Memory B cell (primary cell): ENCODE results near the gene SSTR5.

ENCODE experiments used
- ATAC-seq: fragments of 150-1000 bp; cut with Tn5 transposase; 2 replicates; pipeline ENCODE4 v1.10.0; 2021; ENCODE audit warnings: low read depth, mild to moderate bottlenecking, moderate library complexity
- DNase-seq, 2 donors: peaks; one replicate each; pipeline ENCODE4 v3.0.0; 2022; ENCODE audit warnings: low spot score in 2 of 2
- H3K27ac Mint-ChIP-seq: one replicate; pipeline ENCODE4 v1.8.0; 2022; ENCODE audit warnings: mild to moderate bottlenecking, moderate library complexity, mixed read lengths
- H3K27me3 Mint-ChIP-seq: one replicate; pipeline ENCODE4 v1.8.0; 2022; ENCODE audit warnings: mixed read lengths
- H3K36me3 Mint-ChIP-seq: one replicate; pipeline ENCODE4 v1.8.0; 2022; ENCODE audit warnings: mild to moderate bottlenecking, mixed read lengths
- H3K4me1 Mint-ChIP-seq: one replicate; pipeline ENCODE4 v1.8.0; 2022; ENCODE audit warnings: mixed read lengths
- H3K4me3 Mint-ChIP-seq: one replicate; pipeline ENCODE4 v1.8.0; 2022; ENCODE audit warnings: mild to moderate bottlenecking, moderate library complexity, mixed read lengths
- H3K9me3 Mint-ChIP-seq: one replicate; pipeline ENCODE4 v1.8.0; 2022; ENCODE audit warnings: mixed read lengths

The SSTR5 gene

DNA sequence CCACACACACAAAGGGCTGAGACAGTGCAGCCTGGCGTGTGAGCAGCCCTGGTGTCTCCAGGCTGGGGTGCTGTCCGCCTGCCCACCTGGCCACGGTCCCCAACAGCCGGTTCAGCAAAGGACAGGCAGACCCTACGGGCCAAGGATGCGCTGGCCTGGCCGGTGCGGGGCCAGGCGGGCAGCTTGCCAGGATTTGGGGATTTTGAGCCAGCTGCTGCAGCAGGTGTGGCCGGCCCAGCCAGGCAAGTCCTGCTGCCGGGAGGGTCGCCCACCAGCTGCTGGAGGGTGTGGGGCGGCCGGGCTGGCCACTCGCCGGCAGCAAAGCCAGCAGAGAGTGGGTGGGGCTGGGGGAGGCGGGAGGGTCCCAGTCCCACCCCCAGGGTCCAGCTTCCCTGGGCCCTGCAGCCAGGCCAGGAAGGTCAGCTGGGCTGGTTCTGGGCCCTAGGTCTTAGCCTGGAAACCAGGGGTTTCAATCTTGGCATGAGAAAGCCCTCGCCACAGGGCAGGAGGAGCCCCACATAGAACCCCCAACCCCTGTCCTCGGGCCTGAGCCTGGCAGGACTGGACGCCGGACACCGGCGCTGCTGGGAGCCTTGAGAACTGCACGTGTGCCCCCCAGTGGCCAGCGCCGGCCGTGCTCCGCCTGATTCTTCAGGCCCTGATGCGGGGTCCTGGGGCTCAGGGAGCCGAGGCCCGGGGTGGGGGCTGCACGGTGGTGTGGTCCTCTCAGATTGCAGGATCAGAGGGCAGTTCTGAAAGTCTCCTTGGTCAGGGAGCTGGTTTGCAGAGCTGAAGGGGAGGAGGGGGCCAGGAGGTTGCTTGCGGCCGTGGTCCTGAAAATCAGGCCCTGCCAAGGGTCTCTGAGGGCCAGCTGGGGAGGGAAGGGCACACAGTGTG, 17.6 kb upstream of the SSTR5 start:
- ATAC-seq = no peak
- Mint-ChIP-seq H3K4me3 (no peak overlapping the region), H3K4me1 (no peaks in the 10 kb centered on the region), H3K27ac (no peak overlapping the region), H3K36me3 (no peaks in the 10 kb centered on the region), H3K9me3 (peaks cover 3% of the 10 kb centered on the region), H3K27me3 (peaks cover 7% of the 10 kb centered on the region)
- no peak for DNase-seq

DNA sequence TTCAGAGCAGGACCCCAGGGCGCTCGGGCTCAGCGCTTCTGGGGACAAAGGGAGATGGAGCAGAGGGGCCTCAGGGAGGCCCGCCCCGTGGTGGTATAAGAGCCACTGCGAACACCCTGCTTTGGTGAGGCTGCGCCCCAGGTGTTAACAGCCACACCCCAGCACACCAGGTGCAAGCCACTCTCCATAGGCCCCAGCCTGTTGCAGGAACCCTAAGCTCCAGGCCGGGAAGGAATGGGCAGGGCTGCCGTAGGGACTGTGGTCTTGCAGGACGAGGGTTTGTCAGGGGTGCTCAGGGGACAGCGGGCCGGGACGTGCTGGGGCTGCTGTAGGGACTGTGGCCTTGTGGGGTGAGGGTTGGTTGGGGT, 17.0 kb upstream of the SSTR5 start:
- Mint-ChIP-seq H3K27ac (no peak overlapping the region), H3K4me1 (no peaks in the 10 kb centered on the region), H3K36me3 (no peaks in the 10 kb centered on the region), H3K4me3 (no peak overlapping the region), H3K9me3 (peaks cover 3% of the 10 kb centered on the region), H3K27me3 (peaks cover 4% of the 10 kb centered on the region)
- DNase-seq (no peak), ATAC-seq (no peak)

DNA sequence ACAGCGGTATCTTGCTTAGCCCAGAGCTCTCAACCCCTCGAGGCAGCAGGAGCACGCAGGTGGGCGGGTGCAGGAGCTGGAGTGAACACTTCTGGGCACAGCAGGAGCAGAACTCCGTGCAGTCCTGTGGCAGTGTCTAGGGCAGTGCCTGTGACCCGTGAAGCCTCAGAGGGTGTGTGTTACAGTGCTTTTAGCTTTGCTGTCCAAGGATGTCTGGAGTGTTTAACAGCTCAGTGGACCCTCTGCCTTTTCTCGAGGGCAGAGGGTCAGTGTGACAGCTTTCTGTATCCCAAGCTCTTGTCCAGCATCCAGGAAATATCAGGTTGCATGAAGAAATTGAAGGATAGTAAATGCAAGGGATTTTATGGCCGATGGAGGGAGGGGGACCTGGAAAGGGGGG, 16.4 kb upstream of the SSTR5 start:
- no peak for ATAC-seq
- no peak overlapping the region for H3K27ac Mint-ChIP-seq
- no peak for DNase-seq
- peaks cover 4% of the 10 kb centered on the region for H3K27me3 Mint-ChIP-seq
- no peaks in the 10 kb centered on the region for H3K36me3 Mint-ChIP-seq
- no peak overlapping the region for H3K4me3 Mint-ChIP-seq
- no peaks in the 10 kb centered on the region for H3K4me1 Mint-ChIP-seq
- H3K9me3 Mint-ChIP-seq = peaks cover 3% of the 10 kb centered on the region

DNA sequence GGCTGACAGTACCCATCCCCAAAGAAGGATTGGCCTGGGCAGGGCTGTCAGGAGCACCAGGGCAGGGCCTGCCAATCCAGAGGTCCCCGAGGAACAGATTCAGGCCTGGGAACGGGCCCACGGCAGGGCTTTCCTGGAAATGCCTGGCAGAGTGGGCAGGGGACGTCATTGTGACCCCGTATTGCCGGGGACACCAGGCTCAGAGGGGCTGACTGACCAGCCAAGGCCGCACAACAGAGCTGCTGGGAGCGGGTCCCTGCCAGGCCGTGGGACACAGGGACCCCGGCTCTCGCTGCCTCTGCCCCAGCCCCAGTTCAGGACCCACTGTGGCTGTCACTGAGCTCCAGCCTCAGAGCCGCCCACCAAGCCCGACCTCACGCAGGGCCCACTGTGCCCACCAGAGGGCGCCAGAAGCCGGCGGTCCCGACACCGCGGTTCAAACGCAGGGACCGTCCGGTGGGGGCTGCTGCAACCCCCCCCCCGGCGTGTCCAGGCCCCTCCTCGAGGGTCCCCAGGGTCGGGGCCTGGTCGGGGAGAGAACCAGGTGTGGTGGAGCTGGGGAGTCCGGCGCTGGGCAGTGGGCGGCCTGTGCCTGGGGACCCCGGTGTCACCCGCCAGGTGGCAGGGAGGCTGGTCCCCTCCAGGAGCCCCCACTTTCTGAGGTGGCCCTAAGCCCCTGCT, 15.2 kb upstream of the SSTR5 start:
- Mint-ChIP-seq H3K4me1 (no peaks in the 10 kb centered on the region), H3K9me3 (peaks cover 3% of the 10 kb centered on the region), H3K4me3 (no peak overlapping the region), H3K27me3 (peaks cover 3% of the 10 kb centered on the region), H3K27ac (no peak overlapping the region), H3K36me3 (no peaks in the 10 kb centered on the region)
- no peak for ATAC-seq
- peak; percentile 13 to 30 for DNase-seq

DNA sequence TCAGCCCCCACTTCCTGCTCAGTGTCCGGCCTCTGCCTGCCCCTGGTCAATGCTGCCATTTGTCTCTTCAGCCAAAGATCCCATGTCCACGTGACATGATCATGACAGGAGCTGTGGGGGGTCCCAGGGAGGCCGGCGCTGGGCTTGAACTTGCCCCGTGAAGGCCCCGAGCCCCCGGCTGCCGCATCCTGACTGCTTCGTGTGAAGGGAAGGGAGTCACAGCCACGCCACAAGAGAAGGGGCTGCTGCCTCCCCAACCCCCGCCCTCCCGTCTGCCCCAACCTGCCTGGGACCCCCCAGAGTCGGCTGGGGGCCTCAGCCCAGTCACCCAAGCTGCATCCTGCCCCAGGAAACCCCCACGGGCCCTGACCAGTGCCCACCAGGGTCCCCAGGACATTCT, 14.3 kb upstream of the SSTR5 start:
- Mint-ChIP-seq H3K27ac (no peak overlapping the region), H3K36me3 (no peaks in the 10 kb centered on the region), H3K9me3 (peaks cover 3% of the 10 kb centered on the region), H3K4me3 (no peak overlapping the region), H3K4me1 (no peaks in the 10 kb centered on the region), H3K27me3 (peaks cover 3% of the 10 kb centered on the region)
- ATAC-seq (no peak), DNase-seq (no peak)

DNA sequence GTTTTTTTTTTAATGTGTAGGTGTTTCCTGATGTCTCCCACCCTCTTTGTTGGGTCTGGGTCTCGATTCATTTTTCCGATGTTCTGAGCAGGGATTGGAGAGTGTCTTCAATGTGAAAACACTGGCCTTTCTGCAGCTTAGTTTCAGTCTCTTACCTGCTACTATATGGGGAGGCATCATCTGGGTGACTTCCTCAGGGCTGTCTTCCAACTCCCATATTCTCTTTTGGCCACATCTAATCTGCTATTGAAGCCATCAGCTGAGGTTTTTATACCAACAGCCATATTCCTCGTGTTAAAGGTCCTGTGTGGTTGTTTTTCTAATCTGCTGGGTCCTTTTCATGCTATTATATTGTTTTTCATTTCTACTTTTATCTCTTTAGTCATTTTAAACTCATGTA, 13.2 kb upstream of the SSTR5 start:
- no peak for DNase-seq
- H3K4me3 Mint-ChIP-seq = no peak overlapping the region
- peaks cover 3% of the 10 kb centered on the region for H3K9me3 Mint-ChIP-seq
- no peak overlapping the region for H3K27ac Mint-ChIP-seq
- peaks cover 5% of the 10 kb centered on the region for H3K27me3 Mint-ChIP-seq
- ATAC-seq = no peak
- H3K36me3 Mint-ChIP-seq = no peaks in the 10 kb centered on the region
- H3K4me1 Mint-ChIP-seq = no peaks in the 10 kb centered on the region

DNA sequence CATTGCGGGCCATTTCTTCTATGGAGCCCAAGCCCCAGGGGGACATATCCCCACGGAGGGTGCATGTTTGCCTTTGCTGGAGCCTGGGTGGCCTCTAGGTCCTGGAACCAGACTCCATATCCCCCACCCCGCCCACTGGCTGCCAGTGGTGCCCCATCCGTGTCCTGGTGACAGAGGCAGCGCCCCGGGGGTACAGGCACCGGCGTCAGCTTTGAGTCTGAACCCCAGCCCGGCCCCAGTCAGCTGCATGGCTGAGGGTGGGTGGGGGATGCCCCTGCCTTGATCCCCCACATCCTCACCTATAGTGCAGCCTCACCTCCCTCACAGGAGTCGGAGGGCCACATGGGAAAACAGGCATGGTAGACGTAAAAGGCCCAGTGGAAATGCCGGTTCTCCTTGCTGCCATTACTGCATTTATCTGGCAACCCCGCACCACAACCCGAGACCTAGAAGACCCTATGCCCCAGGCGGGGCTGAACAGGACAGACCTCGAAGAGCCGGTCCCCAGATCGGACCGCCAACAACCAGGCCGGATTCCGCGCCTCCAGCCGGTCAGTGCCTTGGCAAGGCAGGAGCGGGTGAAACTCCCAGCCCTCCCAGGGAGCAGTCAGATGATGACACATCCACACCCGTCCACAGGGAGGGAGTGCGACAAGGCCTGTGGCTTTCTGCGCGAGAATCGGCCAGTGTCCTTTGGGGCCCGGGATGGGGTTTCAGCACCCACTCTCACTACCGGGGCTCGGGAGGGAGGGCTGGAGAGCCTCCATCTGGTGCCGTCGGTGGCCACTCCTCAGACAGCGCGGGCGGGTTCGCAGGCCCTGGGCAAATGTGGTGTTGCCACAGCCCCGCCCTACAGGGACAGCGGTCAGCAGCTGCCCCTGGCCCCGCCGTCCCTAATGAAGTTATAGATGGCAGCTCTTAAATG, 11.9 kb upstream of the SSTR5 start:
- DNase-seq (no peak), ATAC-seq (no peak)
- Mint-ChIP-seq H3K4me3 (no peak overlapping the region), H3K27ac (no peak overlapping the region), H3K9me3 (peaks cover 3% of the 10 kb centered on the region), H3K27me3 (peaks cover 8% of the 10 kb centered on the region), H3K36me3 (no peaks in the 10 kb centered on the region), H3K4me1 (no peaks in the 10 kb centered on the region)

DNA sequence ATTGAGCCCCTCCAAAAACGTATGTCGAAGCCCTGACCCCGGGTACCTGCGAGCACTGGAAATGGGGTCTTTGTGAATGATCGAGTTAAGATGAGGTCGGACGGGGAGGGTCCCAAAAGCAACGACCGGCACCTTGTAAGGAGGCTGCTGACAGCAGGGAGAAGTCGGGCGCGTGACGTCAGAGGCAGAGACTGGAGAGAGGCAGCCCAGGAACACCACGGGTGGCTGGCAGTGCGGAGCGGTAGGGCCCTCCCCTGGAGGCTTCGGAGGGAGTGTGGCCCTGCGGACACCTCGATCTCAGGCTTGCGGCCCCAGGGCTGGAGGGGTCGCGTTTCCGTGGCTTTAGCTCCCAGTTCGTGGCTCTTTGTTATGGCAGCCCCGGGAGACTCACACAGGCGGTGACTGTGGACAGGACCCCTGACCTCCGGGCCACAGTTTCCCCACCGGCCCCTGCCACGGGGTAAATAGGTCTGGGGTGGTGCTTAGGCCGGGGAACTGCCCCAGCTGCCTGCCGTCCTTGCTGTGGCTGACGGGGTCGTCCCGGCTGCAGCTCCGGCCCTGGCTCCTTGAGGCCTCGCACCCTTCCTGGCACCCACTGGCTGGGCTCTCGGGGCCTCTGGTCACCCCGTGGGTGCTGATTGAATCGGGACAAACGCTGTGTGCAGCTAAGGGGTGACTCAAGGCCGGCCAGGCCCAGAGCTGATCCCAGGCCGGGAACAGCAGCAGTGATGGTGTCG, 10.6 kb upstream of the SSTR5 start:
- no peaks in the 10 kb centered on the region for H3K36me3 Mint-ChIP-seq
- H3K4me1 Mint-ChIP-seq = no peaks in the 10 kb centered on the region
- H3K27ac Mint-ChIP-seq = no peak overlapping the region
- no peak for ATAC-seq
- peaks cover 7% of the 10 kb centered on the region for H3K27me3 Mint-ChIP-seq
- peaks cover 3% of the 10 kb centered on the region for H3K9me3 Mint-ChIP-seq
- no peak overlapping the region for H3K4me3 Mint-ChIP-seq
- no peak for DNase-seq

DNA sequence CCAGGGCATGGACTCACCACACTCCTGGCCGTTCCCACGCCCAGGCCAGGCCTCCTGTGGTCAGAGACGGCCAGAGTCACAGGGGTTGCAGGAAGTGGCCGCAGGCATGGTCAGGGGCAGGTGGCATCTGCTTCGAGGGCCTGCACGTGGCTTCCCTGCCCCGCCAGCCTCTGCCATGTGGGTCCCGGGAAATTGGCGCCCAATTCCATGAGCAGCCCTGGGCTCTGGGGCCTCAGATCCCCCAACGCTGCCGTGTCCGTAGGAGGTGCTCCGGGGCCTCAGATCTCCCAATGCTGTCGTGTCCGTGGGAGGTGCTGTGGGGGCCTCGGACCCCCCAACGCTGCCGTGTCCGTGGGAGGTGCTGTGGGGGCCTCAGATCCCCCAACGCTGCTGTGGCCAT, 9.7 kb upstream of the SSTR5 start:
- H3K4me3 Mint-ChIP-seq = no peak overlapping the region
- ATAC-seq (no peak), DNase-seq (no peak)
- peaks cover 3% of the 10 kb centered on the region for H3K9me3 Mint-ChIP-seq
- H3K27ac Mint-ChIP-seq = no peak overlapping the region
- no peaks in the 10 kb centered on the region for H3K4me1 Mint-ChIP-seq
- H3K27me3 Mint-ChIP-seq = peaks cover 9% of the 10 kb centered on the region
- no peaks in the 10 kb centered on the region for H3K36me3 Mint-ChIP-seq

DNA sequence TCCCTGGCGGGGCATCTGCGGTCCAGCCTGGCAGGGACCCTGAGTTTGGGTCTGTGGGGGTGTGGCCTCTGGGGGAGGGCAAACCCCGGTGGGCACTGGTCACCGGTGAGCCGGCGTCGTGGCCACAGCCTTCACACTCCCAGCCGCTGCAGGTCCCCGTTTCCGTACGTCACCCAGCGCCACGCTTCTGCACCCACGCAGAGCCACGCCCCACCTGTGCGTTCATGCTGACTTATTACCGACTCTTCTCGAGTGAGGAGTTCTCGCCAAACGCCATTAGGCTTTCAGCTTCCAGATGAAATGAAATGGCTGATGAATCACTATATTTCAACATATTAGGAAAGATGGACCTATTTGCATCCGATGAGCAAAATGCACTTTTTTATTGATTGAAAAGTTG, 8.8 kb upstream of the SSTR5 start:
- H3K4me3 Mint-ChIP-seq = no peak overlapping the region
- peaks cover 12% of the 10 kb centered on the region for H3K27me3 Mint-ChIP-seq
- no peak overlapping the region for H3K27ac Mint-ChIP-seq

DNA sequence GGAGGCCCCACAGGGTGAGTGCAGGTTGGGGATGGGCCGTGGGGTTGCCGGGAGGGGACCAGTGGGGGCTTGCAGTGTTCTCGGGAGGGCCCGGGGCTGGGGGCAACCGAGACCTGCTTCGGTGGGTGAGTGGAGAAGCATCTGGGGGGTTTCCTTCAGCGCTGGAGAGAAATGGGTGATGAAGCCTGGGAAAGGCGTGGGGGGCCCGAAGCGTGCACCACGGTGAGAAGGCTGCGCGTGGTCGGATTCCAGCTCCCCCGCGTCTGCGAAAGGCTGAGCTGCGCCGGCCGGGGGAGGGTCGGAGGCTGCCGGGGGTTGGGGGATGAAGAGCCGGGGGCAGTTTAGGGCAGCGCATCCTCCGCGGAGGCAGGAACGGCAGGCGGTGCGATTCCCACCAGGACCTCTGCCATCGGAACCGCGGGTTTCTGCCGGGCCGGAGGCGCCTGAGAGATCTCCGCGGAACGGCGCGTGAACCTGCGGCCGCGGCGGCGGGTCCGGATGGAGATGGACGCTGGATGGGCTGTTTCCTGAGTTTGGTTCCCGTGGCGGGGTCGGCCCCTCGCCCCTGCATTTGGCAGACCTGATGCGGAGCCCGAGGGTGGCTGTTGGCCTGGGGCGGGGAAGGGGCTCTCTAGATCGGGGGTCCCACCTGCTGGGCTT, 6.9 kb upstream of the SSTR5 start:
- no peak overlapping the region for H3K27ac Mint-ChIP-seq
- no peak overlapping the region for H3K4me3 Mint-ChIP-seq
- H3K9me3 Mint-ChIP-seq = no peaks in the 10 kb centered on the region
- H3K36me3 Mint-ChIP-seq = no peaks in the 10 kb centered on the region
- H3K27me3 Mint-ChIP-seq = peaks cover 15% of the 10 kb centered on the region
- ATAC-seq = no peak
- DNase-seq = no peak
- H3K4me1 Mint-ChIP-seq = no peaks in the 10 kb centered on the region

More for the DNA sequence above, 8.8 kb upstream of the SSTR5 start:
- Mint-ChIP-seq H3K4me1 (no peaks in the 10 kb centered on the region), H3K36me3 (no peaks in the 10 kb centered on the region), H3K9me3 (peaks cover 3% of the 10 kb centered on the region)
- ATAC-seq (no peak), DNase-seq (no peak)

DNA sequence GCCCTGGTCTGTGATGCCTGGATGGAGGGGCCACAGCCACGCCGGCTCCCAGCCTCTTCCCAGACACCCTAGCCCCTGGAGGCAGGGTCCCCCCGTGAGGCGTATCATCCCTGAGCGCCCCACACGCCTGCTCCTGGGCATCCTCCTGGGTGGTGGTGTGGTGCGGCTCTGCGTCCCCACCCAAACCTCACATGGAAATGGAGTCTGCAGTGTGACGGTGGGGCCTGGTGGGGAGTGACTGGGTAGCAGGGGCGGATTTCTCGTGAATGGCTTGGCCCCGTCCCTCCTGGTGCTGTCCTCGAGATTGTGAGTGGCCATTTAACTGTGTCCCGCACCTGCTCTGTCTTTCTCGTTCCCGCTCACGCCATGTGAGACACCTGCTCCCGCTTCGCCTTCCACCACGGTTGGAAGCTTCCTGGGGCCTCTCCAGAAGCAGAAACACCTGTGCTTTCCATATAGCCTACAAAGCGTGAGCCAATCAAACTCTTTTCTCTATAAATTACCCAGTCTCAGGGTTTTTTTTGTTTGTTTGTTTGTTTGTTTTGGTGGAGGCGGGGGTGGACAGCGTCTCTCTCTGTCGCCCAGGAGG, 5.9 kb upstream of the SSTR5 start:
- no peak for DNase-seq
- no peak for ATAC-seq
- Mint-ChIP-seq H3K27me3 (peaks cover 19% of the 10 kb centered on the region), H3K9me3 (no peaks in the 10 kb centered on the region), H3K36me3 (no peaks in the 10 kb centered on the region), H3K27ac (no peak overlapping the region), H3K4me1 (no peaks in the 10 kb centered on the region), H3K4me3 (no peak overlapping the region)

DNA sequence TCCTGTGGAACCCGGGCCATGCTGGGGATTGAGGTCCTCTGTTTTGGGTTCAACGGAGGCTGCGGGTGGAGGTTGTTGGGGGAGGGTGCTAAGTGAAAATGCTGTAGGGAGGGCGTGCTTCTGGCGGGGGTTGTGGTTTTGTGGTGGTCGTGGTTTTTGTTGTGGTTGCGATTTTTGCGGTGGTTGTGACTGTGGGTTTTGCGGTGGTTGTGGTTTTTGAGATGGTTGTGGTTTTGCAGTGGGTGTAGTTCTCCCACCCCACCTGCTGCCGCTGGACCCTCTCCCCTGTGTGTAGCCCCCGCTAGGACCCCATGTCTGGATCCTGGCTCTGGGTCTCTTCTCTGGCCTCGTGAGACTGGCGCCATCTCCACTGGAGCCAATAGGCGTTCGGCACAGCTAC, 4.9 kb upstream of the SSTR5 start:
- H3K27ac Mint-ChIP-seq = no peak overlapping the region

More for the DNA sequence above, 4.9 kb upstream of the SSTR5 start:
- no peaks in the 10 kb centered on the region for H3K9me3 Mint-ChIP-seq
- DNase-seq (no peak), ATAC-seq (no peak)
- no peaks in the 10 kb centered on the region for H3K4me1 Mint-ChIP-seq
- no peaks in the 10 kb centered on the region for H3K36me3 Mint-ChIP-seq
- peaks cover 19% of the 10 kb centered on the region for H3K27me3 Mint-ChIP-seq
- no peak overlapping the region for H3K4me3 Mint-ChIP-seq
